Duodenal mucosa (tissue), 2 donors: Measurements from ENCODE around the gene ZNF280D.

Experiments
- H3K27ac ChIP-seq: one replicate; pipeline ENCODE4 v1.7.0; 2013; ENCODE audit warnings: low read depth, low read length
- H3K27me3 ChIP-seq, 2 donors: one replicate each; pipeline ENCODE4 v1.7.0; 2013; ENCODE audit warnings: low read length in 2 of 2, control low read depth in 1 of 2; ENCODE audit not compliant: insufficient read depth in 2 of 2, control insufficient read depth in 1 of 2
- H3K36me3 ChIP-seq, 2 donors: one replicate each; pipeline ENCODE4 v1.7.0; 2013; ENCODE audit warnings: low read length in 2 of 2, control low read depth in 1 of 2; ENCODE audit not compliant: insufficient read depth in 2 of 2, control insufficient read depth in 1 of 2
- H3K4me1 ChIP-seq, 2 donors: one replicate each; pipeline ENCODE4 v1.7.0; 2013; ENCODE audit warnings: low read length in 2 of 2, control low read depth in 1 of 2; ENCODE audit not compliant: insufficient read depth in 2 of 2, control insufficient read depth in 1 of 2
- H3K4me3 ChIP-seq, 2 donors: one replicate each; pipeline ENCODE4 v1.7.0; 2013; ENCODE audit warnings: low read length in 2 of 2, low read depth in 1 of 2
- H3K9ac ChIP-seq, 2 donors: one replicate each; pipeline ENCODE4 v1.7.0; 2013; ENCODE audit warnings: low read length in 2 of 2, low read depth in 1 of 2
- H3K9me3 ChIP-seq, 2 donors: one replicate each; pipeline ENCODE4 v1.7.0; 2013; ENCODE audit warnings: low read length in 2 of 2, control low read depth in 1 of 2; ENCODE audit not compliant: control insufficient read depth in 1 of 2

Gene ZNF280D

GRCh38 chr15:56772868-56773639 lies 39.7 kb upstream of the ZNF280D start:
- Histone ChIP-seq H3K4me1 (no peaks in the 10 kb centered on the region), H3K36me3 (no peaks in the 10 kb centered on the region), H3K4me3 (no peak overlapping the region), H3K9me3 (no peaks in the 10 kb centered on the region), H3K9ac (no peak overlapping the region), H3K27ac (no peak overlapping the region), H3K27me3 (no peaks in the 10 kb centered on the region)

- no peaks in the 10 kb centered on the region for H3K36me3 ChIP-seq
- H3K9me3 ChIP-seq: no peaks in the 10 kb centered on the region
- no peak overlapping the region for H3K9ac ChIP-seq
- no peak overlapping the region for H3K4me3 ChIP-seq
- H3K4me1 ChIP-seq: no peaks in the 10 kb centered on the region
- H3K27ac ChIP-seq: no peak overlapping the region
- no peaks in the 10 kb centered on the region for H3K27me3 ChIP-seq
Measured at GRCh38 chr15:56770173-56770572, 36.9 kb upstream of the ZNF280D start.

GRCh38 chr15:56767315-56767714 lies 34.0 kb upstream of the ZNF280D start:
- H3K9ac ChIP-seq: no peak overlapping the region
- H3K36me3 ChIP-seq: no peaks in the 10 kb centered on the region
- H3K9me3 ChIP-seq: no peaks in the 10 kb centered on the region
- H3K4me3 ChIP-seq: no peak overlapping the region
- H3K27ac ChIP-seq: no peak overlapping the region
- no peaks in the 10 kb centered on the region for H3K27me3 ChIP-seq
- H3K4me1 ChIP-seq: no peaks in the 10 kb centered on the region

GRCh38 chr15:56765251-56765650 lies 31.9 kb upstream of the ZNF280D start:
- no peak overlapping the region for H3K4me3 ChIP-seq
- H3K36me3 ChIP-seq: no peaks in the 10 kb centered on the region
- H3K27ac ChIP-seq: no peak overlapping the region
- no peak overlapping the region for H3K9ac ChIP-seq
- H3K4me1 ChIP-seq: no peaks in the 10 kb centered on the region
- no peaks in the 10 kb centered on the region for H3K27me3 ChIP-seq
- H3K9me3 ChIP-seq: no peaks in the 10 kb centered on the region

DNA sequence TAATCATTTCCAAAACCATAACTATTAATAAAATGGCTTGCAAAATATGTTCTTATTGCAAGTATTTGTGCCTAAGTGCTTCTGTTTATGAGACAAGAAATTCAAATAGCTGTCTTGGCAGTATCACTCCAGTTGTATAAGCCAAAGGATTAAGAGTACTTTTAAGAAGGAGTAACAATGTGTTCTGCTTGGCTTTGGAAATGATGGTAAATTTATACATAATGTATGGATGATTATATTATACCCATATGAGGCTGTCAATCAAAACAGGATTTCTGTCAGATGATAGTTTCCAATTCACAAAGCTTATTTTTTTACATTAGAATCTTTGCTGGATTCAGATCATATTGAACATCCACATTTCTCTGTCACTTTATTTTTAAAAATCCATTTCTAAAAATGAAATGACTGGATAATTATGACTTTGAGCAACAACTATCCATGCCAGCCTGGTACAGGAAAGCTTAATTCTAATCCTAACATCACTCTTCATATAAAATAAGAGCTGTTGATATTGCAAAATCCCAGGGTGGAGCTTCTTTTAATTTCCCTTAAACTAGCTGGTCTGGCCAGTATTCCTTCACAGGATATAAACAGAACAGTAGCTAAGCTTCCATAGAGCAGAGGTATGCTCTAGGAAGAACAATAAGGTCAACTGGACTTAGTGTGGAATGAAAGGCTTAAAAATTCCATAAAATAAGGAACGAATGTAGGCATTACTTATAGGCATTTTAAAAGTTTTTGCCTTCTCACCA lies 30.0 kb upstream of the ZNF280D start:
- no peaks in the 10 kb centered on the region for H3K27me3 ChIP-seq
- no peaks in the 10 kb centered on the region for H3K4me1 ChIP-seq
- H3K4me3 ChIP-seq: no peak overlapping the region
- H3K9me3 ChIP-seq: no peaks in the 10 kb centered on the region
- H3K27ac ChIP-seq: no peak overlapping the region
- H3K9ac ChIP-seq: no peak overlapping the region
- H3K36me3 ChIP-seq: no peaks in the 10 kb centered on the region

DNA sequence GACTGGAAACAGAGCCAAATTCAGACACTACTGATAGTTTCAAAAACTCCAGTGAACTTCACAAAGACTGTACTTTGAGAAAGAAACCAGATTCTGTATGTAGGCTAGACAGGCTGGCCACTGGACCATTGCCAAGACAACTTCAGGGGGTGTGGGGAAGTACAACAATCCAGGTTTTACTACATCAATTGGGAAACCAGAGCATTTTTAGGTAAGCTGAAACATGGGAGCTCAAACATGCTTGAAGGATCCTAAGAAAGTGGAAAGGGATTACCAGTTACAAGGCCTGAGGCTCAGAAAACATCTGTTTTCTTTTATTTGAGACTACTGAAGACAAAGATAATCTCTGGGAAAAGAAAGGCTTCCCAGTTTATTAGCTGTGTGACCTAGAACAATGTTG lies 26.9 kb upstream of the ZNF280D start:
- Histone ChIP-seq H3K9me3 (no peaks in the 10 kb centered on the region), H3K27ac (no peak overlapping the region), H3K27me3 (no peaks in the 10 kb centered on the region), H3K4me1 (no peaks in the 10 kb centered on the region), H3K4me3 (no peak overlapping the region), H3K9ac (no peak overlapping the region), H3K36me3 (no peaks in the 10 kb centered on the region)

DNA sequence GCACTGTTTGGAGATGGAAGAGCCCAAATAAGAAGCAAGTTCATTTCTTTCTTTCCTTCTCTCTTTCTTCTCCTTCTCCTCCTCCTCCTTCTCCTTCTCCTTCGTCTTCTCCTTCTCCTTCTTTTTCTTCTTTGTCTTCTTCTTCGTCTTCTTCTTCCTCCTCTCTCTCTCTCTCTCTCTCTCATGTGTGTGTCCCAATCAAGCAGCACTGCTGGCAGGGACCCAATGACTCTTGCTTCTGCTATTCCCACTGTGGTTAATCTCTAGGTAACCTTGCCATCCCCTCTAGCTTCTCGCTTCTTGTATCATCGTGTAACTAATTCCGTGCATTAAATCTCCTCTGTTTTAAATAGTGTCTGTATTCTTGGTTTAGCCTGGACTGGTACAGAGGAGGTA lies 26.1 kb upstream of the ZNF280D start:
- H3K9me3 ChIP-seq: no peaks in the 10 kb centered on the region
- no peaks in the 10 kb centered on the region for H3K36me3 ChIP-seq
- H3K4me1 ChIP-seq: no peaks in the 10 kb centered on the region
- no peak overlapping the region for H3K9ac ChIP-seq
- H3K4me3 ChIP-seq: no peak overlapping the region
- no peaks in the 10 kb centered on the region for H3K27me3 ChIP-seq
- no peak overlapping the region for H3K27ac ChIP-seq

DNA sequence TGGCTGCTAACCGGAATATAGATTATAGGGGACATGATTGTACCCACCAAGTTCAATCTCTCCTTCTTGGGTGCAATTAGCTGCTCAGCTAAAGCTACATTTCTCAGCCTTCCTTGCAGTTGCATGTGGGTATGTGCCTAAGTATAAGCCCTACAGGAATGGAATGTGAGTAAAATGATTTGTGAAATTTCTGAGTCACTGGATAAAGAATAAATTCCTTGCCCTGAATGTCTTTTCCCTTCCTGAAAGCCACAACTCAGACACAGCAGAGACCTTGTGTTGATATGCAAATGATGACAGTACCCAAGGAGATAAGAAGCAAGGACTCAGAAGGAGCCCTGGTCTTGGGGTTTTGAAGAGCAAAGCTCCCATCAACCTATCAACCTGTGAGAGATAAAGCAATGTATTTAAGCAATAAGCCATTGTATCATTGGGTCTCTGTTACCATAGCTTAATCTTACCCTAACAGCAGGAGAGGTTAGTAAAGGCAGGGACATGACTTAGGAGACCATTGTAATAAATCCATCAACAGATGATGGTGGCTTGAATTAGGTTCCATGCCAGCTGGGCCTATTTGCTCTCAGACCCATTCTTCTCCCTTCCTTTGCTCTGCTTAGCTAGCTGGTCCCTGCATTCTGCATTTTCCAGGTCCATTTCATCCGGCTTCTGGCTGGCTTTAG lies 25.6 kb upstream of the ZNF280D start:
- Histone ChIP-seq H3K4me3 (no peak overlapping the region), H3K36me3 (no peaks in the 10 kb centered on the region), H3K4me1 (no peaks in the 10 kb centered on the region), H3K27ac (no peak overlapping the region), H3K9me3 (no peaks in the 10 kb centered on the region), H3K27me3 (no peaks in the 10 kb centered on the region), H3K9ac (no peak overlapping the region)

GRCh38 chr15:56757875-56758274 lies 24.6 kb upstream of the ZNF280D start:
- no peak overlapping the region for H3K27ac ChIP-seq
- H3K4me3 ChIP-seq: no peak overlapping the region
- H3K27me3 ChIP-seq: no peaks in the 10 kb centered on the region
- H3K4me1 ChIP-seq: no peaks in the 10 kb centered on the region
- no peaks in the 10 kb centered on the region for H3K36me3 ChIP-seq
- no peak overlapping the region for H3K9ac ChIP-seq
- H3K9me3 ChIP-seq: no peaks in the 10 kb centered on the region

GRCh38 chr15:56754772-56755370 lies 21.6 kb upstream of the ZNF280D start:
- H3K9me3 ChIP-seq: no peaks in the 10 kb centered on the region
- H3K27ac ChIP-seq: no peak overlapping the region
- no peak overlapping the region for H3K9ac ChIP-seq
- H3K27me3 ChIP-seq: no peaks in the 10 kb centered on the region
- no peak overlapping the region for H3K4me3 ChIP-seq
- no peaks in the 10 kb centered on the region for H3K36me3 ChIP-seq
- H3K4me1 ChIP-seq: no peaks in the 10 kb centered on the region
